Stimulated activated CD4-positive, alpha-beta T cell treated with anti-CD3 and anti-CD28 coated beads, Interleukin-4, amount 100 ng/mL, for 24 hours (primary cell): Measurements from ENCODE around the gene MYLIP.

ENCODE experiments used
- DNase-seq: peaks from one replicate; pipeline ENCODE4 v3.0.0-alpha.2; 2020

Gene MYLIP

DNA sequence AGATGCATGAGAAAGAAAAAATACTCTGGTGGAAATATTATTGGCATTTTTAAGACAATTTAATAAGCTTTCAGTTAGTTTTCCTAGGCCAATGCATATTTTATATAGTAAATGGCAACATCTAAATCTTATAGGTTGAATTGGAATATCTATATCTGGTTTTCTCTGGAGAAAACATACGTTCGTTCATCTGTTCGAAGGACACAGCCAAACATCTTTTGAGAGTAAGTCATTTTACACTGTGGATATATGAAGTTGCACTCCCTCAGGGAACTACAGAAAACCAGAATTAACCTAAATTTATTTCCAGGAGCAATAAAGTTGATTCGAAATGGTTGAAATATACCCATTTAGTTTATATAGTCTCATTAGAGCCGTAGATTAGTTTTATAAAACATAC is 49.0 kb downstream of the MYLIP start:
- no peak for DNase-seq

DNA sequence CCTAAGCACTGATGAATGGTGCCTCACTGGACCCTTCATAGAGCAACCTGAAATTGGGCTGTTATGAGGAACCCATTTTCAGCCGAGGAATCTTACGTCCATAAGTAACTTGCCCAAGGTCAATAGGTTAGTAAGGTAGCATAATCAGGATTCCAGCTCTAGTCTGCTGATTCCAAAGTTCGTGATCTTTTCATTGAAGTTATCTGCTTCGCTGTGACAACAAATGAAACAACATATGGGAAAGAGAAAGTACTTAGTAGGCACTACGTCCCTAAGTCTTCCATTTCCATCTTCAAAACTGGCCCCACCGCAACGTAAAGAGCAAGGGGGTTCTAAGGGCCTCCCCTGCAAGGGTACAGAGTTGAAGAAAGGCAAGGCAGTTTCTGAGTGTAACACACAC is 49.5 kb downstream of the MYLIP start:
- DNase-seq: no peak

DNA sequence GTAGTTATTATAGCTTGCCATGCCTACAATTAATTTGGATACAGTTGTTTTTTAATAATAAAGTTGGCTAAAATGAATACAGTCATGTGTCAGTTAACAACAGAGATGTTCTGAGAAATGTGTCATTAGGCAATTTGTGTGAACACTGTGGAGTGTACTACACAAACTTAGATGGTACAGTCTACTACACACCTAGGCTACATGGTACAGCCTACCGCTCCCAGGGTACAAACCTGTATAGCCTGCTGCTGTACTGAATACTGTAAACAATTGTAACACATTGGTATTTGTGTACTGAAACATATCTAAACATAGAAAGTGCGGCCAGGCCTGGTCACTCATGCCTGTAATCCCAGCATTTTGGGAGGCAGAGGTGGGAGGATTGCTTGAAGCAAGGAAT is 50.2 kb downstream of the MYLIP start:
- DNase-seq: no peak

DNA sequence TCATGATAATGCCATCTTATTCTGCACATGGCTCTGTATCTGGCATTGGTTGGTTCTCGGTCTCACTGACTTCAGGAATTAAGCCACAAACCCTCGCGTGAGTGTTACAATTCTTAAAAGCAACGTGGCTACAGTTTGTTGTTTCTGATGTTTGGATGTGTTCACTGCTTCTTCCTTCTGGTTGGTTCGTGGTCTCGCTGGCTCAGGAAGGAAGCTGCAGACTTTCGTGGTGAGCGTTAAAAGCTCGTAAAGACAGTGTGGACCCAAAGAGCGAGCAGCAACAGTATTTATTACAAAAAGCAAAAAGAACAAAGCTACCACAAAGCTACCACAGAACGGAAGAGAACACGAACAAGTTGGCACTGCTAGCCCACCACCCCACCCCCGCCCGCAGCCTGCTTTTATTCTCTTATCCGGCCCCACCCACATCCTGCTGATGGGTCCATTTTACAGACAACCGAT is 51.1 kb downstream of the MYLIP start:
- DNase-seq: peak; percentile 24

DNA sequence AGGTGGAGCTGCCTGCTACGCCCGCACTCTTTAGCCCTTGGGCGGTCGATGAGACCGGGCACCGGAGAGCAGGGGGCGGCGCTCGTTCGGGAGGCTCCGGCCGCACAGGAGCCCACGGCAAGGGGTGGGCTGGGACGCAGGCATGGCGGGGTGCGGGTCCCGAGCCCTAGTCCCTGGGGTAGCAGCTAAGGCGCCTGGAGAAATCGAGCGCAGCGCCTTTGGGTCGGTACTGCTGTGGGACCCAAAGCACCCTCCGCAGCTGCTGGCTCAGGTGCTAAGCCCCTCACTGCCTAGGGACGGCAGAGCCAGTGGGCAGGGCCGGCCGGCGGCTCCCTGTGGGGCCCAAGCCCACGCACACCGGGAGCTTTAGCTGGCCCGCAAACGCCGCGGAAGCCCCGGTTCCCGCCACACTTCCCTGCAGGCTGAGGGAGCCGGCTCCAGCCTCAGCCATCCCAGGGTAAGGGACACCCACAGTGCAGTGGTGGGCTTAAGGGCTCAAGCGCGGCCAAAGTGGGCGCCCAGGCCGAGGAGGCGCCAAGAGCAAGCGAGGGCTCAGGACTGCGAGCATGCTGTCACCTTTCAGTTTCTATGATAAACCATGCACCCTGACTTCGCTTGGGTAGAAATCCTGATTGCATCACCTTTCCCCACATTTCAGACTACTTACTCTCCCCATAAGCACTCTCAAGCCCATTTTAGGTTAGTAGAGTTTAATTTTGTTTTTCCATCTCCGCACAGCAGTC is 52.0 kb downstream of the MYLIP start:
- no peak for DNase-seq

DNA sequence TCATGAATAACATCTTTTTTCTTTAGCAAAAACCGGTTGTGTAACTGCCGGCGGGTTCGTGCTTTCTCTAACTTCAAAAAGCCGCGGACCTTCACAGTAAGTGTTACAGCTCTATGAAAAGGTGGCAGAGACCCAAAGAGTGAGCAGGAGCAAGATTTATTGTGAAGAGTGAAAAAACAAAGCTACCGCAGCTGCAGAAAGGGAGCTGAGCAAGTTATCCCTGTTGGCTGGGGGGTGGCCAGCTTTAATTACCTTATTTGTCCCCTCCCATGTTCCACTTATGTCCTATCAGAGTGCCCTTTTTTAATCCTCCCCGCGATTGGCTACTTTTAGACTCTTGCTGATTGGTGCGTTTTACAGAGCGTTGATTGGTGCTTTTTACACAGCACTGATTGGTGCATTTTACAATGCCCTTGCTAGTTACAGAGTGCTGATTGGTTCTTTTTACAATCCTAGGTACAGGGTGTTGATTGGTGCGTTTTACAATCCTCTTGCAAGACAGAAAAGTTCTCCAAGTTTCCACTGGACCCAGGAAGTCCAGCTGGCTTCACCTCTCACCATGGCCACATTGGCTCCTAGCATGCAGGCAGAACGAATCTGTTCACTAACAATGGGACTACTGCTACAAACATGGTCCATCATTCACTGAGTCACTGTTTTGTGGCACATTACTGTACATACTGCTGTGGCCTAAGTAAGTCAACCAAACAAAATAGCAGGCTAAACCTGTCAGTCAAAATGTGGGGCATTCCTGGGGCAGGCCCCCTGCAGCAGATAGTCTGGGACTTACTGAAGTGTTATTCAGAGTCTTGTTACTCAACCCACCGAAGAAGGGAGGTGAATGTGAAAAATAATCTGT is 52.8 kb downstream of the MYLIP start:
- DNase-seq: no peak

DNA sequence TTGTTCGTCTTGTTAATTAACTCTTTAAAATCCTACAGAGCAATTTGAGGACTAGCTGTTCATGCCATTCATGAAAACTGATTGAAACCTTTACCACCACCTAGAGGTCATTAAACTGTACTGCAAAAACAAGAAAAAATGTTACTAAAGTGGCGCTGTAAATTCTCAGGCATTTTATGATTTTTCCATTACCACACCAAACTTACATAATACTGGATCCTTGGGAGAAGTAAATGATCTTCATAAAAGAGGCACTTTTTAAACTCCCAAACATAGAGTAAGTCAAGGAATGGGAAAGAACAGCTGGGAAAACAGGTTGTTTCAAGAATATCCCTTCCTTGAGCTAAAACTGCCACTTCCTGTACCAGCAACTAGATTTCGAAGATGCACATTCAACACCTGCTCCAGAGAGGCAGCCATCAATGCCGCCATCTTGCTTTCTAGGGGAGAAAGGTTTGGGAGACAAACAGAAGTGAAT is 54.3 kb downstream of the MYLIP start:
- no peak for DNase-seq

DNA sequence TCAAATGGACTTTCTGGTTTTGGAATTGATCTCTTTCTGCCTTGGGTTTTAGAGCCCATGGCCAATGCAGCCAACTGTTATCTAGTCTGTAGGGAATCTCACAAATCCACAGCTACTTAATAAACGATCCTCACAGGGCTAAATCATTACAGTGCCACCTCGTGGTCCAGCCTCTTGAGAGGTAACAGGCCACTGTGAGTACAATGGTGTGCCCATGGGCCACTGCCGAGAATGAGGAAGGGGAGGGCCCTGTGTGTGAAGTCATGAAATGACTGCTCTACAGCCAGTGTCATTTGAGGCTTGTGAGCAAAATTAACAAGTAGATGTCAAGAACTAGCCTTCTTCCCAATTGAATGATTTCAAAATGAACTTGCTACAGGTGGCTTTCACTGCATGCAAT is 55.2 kb downstream of the MYLIP start:
- DNase-seq: no peak

DNA sequence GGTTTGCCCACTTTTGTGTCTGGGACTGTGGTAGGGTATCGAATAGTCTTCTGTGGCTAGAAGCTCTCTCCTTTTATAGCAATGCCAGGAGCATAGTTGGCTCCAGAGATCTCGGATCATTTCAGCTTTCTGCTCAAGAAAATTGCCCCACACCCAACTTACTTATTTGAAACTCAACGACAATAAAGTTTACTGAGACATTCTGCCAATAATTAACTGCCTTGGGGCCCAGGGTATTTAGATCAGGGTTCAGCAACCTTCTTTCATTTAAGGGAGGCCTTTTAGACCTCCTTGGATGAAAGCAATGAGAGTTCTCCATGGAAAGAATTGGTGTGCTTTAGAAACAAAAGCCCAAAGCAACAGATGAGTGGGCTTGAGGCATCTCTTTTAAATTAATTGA is 55.7 kb downstream of the MYLIP start:
- no peak for DNase-seq

DNA sequence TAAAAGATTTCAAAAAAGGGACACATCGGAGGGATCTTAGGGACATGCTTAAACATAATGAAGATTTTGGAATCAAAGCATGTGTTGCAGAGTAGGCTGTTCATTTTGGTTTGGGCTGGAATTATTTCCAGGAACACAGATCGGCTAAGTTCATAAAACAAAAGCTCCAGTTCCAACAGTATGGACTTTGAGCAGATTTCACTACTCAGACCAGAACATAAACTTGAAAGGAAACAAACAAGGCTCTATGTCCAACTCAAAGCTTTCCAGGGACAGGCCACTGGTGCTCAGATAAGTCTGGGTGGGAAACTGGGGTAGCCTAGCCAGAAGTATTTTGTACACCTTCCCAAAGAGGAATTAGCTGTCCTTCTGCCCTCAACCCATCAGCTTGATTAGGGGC is 58.3 kb downstream of the MYLIP start:
- no peak for DNase-seq

DNA sequence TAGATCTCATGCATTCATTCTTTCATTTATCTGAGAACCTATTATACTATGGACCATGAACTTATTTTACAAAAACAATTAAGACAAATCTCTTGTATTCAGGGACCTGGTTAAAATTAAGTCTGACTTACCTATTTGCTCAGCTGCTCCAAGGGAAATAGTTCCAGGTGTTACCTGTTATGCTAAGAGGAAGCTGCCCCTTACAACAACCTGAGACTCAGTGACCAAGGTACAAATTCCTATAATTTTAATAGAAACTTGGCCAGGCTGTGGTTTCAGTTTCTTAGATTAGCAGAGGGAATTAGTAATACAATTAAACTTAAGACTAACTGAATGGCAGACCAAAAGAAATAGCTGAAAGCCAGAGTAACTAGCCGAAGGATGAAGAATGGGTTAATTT is 61.3 kb downstream of the MYLIP start:
- no peak for DNase-seq

DNA sequence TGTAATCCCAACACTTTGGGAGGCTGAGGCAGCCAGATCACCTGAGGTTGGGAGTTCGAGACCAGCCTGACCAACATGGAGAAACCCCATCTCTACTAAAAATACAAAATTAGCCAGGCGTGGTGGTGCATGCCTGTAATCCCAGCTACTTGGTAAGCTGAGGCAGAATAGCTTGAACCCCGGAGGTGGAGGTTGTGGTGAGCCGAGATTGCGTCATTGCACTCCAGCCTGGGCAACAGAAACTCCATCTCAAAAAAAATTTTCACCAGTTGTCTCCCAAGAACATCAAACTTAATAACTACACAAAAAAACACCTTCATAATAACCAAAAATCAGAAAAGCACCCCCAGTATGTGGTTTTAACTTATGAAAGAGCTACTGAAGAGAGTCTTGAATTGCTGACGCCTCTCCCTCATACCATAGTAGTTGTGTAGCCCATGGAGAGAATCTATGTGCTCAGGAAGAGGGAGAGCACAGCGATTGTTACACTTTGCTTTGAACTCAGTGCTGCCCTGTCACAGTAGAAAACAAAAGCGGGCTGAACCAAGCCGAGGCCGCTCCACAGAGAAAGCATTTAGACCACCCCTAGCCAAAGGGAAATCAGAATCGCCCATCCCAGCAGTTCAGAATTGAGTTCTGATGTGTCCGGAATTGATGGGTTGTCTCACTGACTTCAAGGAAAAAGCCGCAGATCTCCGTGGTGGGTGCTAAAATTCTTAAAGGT is 67.5 kb downstream of the MYLIP start:
- no peak for DNase-seq

DNA sequence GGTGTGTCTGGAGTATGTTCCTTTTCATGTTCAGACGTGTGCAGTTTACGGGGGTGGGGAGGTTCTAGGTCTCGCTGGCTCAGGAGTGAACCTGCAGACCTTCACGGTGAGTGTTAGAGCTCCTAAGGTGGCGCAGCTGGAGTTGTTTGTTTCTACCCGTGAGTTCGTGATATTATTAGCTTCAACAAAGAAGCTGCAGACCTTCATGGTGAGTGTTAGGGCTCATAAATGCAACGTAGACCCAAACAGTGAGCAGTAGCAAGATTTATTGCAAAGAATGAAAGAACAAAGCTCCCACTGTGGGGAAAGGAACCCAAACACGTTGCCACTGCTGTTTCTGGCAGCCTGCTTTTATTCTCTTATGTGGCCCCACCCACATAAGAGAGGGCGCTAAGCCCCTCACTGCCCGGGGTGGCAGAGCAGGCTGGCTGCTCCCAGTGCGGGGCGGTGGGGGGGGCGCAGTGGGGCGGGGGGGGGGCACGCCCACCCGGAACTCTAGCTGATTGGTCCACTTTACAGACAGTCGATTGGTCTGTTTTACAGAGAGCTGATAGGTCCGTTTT is 68.2 kb downstream of the MYLIP start:
- no peak for DNase-seq
